Adrenal gland (tissue), 5 donors: ENCODE results near the gene FHIT.

Source experiments
- CTCF ChIP-seq, 6 experiments: fragments of 450-650 bp in 4 of 6; fragments of 200-600 bp in 2 of 6; sonication (generic) in 1 of 6; IDR thresholded peaks; 1 replicate in 5 of 6; 2 replicates in 1 of 6; pipeline versions ENCODE4 v1.5.1 to v1.8.0; 2016 to 2021; ENCODE audit warnings: antibody characterized with exemption in 6 of 6, mild to moderate bottlenecking in 2 of 6, moderate library complexity in 1 of 6
- POLR2A ChIP-seq, 2 donors: fragments of 450-650 bp; IDR thresholded peaks; one replicate each; pipeline ENCODE4 v1.6.1; 2017; ENCODE audit warnings: antibody characterized with exemption in 2 of 2, mild to moderate bottlenecking in 2 of 2, moderate library complexity in 1 of 2
- donor health status: DM: no; HTN: no; CAD: no.

GRCh38 chr3:59809016-59809415 lies 1442.2 kb downstream of the FHIT start:
- TF ChIP-seq POLR2A (IDR thresholded peaks at IDR 0.05) (no peak), CTCF (IDR thresholded peaks at IDR 0.05) (no peak)
